ENCODE data around the gene DIP2B. TPM values are rescaled to one million over a fixed set of nuclear protein-coding genes. Genes with fewer than 3 reads are reported as not detected.

Gene DIP2B
- total RNA-seq, 1 donor from 2014 or later, result 8.5 TPM

DNA sequence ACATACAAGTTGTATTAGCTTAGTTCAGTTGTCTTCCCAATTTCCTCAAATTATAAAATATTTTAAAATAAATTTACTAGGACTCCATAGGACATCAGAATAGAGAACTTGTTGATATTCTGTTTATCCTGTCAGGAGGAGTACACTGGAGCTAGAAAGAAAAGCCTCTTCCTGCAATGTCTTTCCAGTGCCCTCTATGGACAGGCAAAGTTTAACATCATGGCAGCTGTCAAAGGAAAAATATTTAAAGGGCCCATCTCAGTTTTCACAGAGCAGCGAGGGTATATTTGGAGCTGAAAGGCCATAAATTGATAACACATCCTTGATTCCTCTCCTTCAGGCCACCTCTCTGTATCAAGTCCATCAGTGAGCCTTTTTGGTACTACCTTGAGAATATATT lies 19.0 kb downstream of the DIP2B start:
- no peaks in the 10 kb centered on the region for H3K4me1 ChIP-seq
- no peak overlapping the region for H3K27ac ChIP-seq
- no peaks in the 10 kb centered on the region for H3K27me3 ChIP-seq
- intact Hi-C loops (cut with DNase I), result no loop called here
- H3K9me3 ChIP-seq, result no peaks in the 10 kb centered on the region
- no peaks in the 10 kb centered on the region for H3K36me3 ChIP-seq
- no peak overlapping the region for H3K4me3 ChIP-seq
- TF ChIP-seq, protein P1, sequence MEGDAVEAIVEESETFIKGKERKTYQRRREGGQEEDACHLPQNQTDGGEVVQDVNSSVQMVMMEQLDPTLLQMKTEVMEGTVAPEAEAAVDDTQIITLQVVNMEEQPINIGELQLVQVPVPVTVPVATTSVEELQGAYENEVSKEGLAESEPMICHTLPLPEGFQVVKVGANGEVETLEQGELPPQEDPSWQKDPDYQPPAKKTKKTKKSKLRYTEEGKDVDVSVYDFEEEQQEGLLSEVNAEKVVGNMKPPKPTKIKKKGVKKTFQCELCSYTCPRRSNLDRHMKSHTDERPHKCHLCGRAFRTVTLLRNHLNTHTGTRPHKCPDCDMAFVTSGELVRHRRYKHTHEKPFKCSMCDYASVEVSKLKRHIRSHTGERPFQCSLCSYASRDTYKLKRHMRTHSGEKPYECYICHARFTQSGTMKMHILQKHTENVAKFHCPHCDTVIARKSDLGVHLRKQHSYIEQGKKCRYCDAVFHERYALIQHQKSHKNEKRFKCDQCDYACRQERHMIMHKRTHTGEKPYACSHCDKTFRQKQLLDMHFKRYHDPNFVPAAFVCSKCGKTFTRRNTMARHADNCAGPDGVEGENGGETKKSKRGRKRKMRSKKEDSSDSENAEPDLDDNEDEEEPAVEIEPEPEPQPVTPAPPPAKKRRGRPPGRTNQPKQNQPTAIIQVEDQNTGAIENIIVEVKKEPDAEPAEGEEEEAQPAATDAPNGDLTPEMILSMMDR (IDR thresholded peaks at IDR 0.05), result no peak
- DNase-seq (ENCODE audit: low spot score in 2 of 2), result no peak

GRCh38 chr12:50524621-50525020 lies 19.8 kb downstream of the DIP2B start:
- Histone ChIP-seq H3K27ac (no peak overlapping the region), H3K4me1 (no peaks in the 10 kb centered on the region), H3K4me3 (no peak overlapping the region), H3K9me3 (no peaks in the 10 kb centered on the region), H3K36me3 (no peaks in the 10 kb centered on the region), H3K27me3 (no peaks in the 10 kb centered on the region)
- TF ChIP-seq, protein P1 (IDR thresholded peaks at IDR 0.05), result no peak
- DNase-seq (ENCODE audit: low spot score in 2 of 2), result no peak
- intact Hi-C loops (cut with DNase I), result no loop called here

- intact Hi-C loops (cut with DNase I), result no loop called here
- no peaks in the 10 kb centered on the region for H3K4me1 ChIP-seq
- H3K4me3 ChIP-seq, result no peak overlapping the region
- H3K27me3 ChIP-seq, result no peaks in the 10 kb centered on the region
- DNase-seq (ENCODE audit: low spot score in 2 of 2), result no peak
- no peaks in the 10 kb centered on the region for H3K36me3 ChIP-seq
- no peaks in the 10 kb centered on the region for H3K9me3 ChIP-seq
- H3K27ac ChIP-seq, result no peak overlapping the region
- TF ChIP-seq, protein P1 (IDR thresholded peaks at IDR 0.05), result no peak
Observed at GRCh38 chr12:50525422-50525821, 20.6 kb downstream of the DIP2B start.

DNA sequence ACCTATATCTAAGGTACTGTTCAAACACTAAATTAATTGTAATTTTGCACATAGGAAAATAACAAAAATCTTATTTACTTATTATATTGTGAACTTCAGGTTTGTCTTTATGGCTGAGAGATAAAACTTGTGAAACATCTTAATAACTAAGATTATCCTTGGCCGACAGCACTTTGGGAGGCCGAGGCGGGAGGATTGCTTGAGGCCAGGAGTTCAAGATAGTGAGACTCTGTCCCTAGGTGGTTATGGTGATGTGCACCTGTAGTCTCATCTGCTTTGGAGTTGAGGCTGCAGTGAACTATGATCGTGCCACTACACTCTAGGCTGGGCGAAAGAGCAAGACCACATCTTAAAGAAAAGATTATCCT lies 22.6 kb downstream of the DIP2B start:
- Histone ChIP-seq H3K9me3 (no peaks in the 10 kb centered on the region), H3K27ac (no peak overlapping the region), H3K27me3 (no peaks in the 10 kb centered on the region), H3K4me3 (no peak overlapping the region), H3K36me3 (no peaks in the 10 kb centered on the region), H3K4me1 (no peaks in the 10 kb centered on the region)
- intact Hi-C loops (cut with DNase I), result no loop called here
- TF ChIP-seq, protein P1 (IDR thresholded peaks at IDR 0.05), result no peak
- DNase-seq (ENCODE audit: low spot score in 2 of 2), result no peak

GRCh38 chr12:50528800-50529199 lies 24.0 kb downstream of the DIP2B start:
- intact Hi-C loops (cut with DNase I), result no loop called here
- no peaks in the 10 kb centered on the region for H3K36me3 ChIP-seq
- no peak overlapping the region for H3K27ac ChIP-seq
- H3K27me3 ChIP-seq, result no peaks in the 10 kb centered on the region
- TF ChIP-seq, protein P1 (IDR thresholded peaks at IDR 0.05), result no peak
- no peaks in the 10 kb centered on the region for H3K9me3 ChIP-seq
- no peak overlapping the region for H3K4me3 ChIP-seq
- DNase-seq (ENCODE audit: low spot score in 2 of 2), result no peak
- H3K4me1 ChIP-seq, result no peaks in the 10 kb centered on the region

GRCh38 chr12:50529345-50529744 lies 24.6 kb downstream of the DIP2B start:
- H3K27ac ChIP-seq, result no peak overlapping the region
- TF ChIP-seq, protein P1 (IDR thresholded peaks at IDR 0.05), result no peak
- no peak for DNase-seq (ENCODE audit: low spot score in 2 of 2)
- no peaks in the 10 kb centered on the region for H3K9me3 ChIP-seq
- H3K4me3 ChIP-seq, result no peak overlapping the region
- no peaks in the 10 kb centered on the region for H3K27me3 ChIP-seq
- no peaks in the 10 kb centered on the region for H3K4me1 ChIP-seq
- intact Hi-C loops (cut with DNase I), result no loop called here
- H3K36me3 ChIP-seq, result no peaks in the 10 kb centered on the region

All from ascending aorta (tissue), 2 donors.